Caco-2 (cell line): ENCODE measurements around the gene CCT8. TPM values are rescaled to one million over a fixed set of nuclear protein-coding genes. Genes with fewer than 3 reads are reported as not detected.
"Not testable (repeated sequence)": the region's sequence is repeated elsewhere in the genome, so short reads cannot be mapped to it uniquely, and the experiment has no call there.

Source experiments
- BruUV-seq: library from RNA; stranded (reverse); fragments of 400-500 nt; replicated peaks from 2 replicates; lab custom pipeline; 2021; lab: Mats Ljungman, UMichigan
- CTCF ChIA-PET: fragments of 300-600 bp; sonication (Branson Sonifier 250); formaldehyde crosslinking; loops from one replicate; lab custom pipeline; 2022; ENCODE audit warnings: antibody characterized with exemption; lab: Charles Lee
- POLR2A ChIA-PET: fragments of 300-600 bp; sonication (Branson Sonifier 250); formaldehyde crosslinking; loops from one replicate; lab custom pipeline; 2022; ENCODE audit warnings: antibody characterized with exemption; lab: Charles Lee
- DNase-seq, 2 experiments: peaks; one replicate each; pipeline versions ENCODE4 v3.0.0 to v3.0.0-alpha.2; 2020 to 2022
- H3K27me3 ChIP-seq: replicated peaks from 2 replicates; pipeline ENCODE4 v1.6.0; 2011; ENCODE audit warnings: low read length; ENCODE audit not compliant: control insufficient read depth, insufficient read depth
- H3K36me3 ChIP-seq: 2 replicates; pipeline ENCODE4 v1.5.1; 2011; ENCODE audit warnings: low read length; ENCODE audit not compliant: control insufficient read depth, insufficient read depth
- H3K4me1 ChIP-seq: fragments of 250-450 bp; sonication (Bioruptor Pico); 2 replicates; pipeline ENCODE4 v1.5.1; 2020; ENCODE audit warnings: mild to moderate bottlenecking
- H3K4me3 ChIP-seq: 2 replicates; pipeline ENCODE4 v1.5.1; 2011; ENCODE audit warnings: low read depth, mild to moderate bottlenecking, control low read depth, low read length
- H3K9me3 ChIP-seq: fragments of 250-450 bp; sonication (Bioruptor Pico); 2 replicates; pipeline ENCODE4 v1.5.1; 2020; ENCODE audit warnings: mild to moderate bottlenecking, moderate library complexity
- H3K27ac Mint-ChIP-seq: one replicate; pipeline ENCODE4 v1.8.0; 2022; ENCODE audit warnings: mixed read lengths; ENCODE audit not compliant: unreplicated experiment
- H3K27me3 Mint-ChIP-seq: one replicate; pipeline ENCODE4 v1.8.0; 2022; ENCODE audit warnings: mixed read lengths; ENCODE audit not compliant: insufficient read depth, unreplicated experiment
- H3K36me3 Mint-ChIP-seq: one replicate; pipeline ENCODE4 v1.8.0; 2022; ENCODE audit warnings: mild to moderate bottlenecking, mixed read lengths; ENCODE audit not compliant: insufficient read depth, unreplicated experiment
- H3K4me1 Mint-ChIP-seq: one replicate; pipeline ENCODE4 v1.8.0; 2022; ENCODE audit warnings: low read depth, mixed read lengths; ENCODE audit not compliant: unreplicated experiment
- H3K4me3 Mint-ChIP-seq: one replicate; pipeline ENCODE4 v1.8.0; 2022; ENCODE audit warnings: mild to moderate bottlenecking, moderate library complexity, mixed read lengths; ENCODE audit not compliant: unreplicated experiment
- H3K9me3 Mint-ChIP-seq: one replicate; pipeline ENCODE4 v1.8.0; 2022; ENCODE audit warnings: mixed read lengths; ENCODE audit not compliant: unreplicated experiment
- intact Hi-C: fragments of 100-400 bp; cut with micrococcal nuclease; formaldehyde crosslinking; loops from one replicate; pipeline ENCODE4 v1.10.0; 2022; ENCODE audit not compliant: unreplicated experiment
- total RNA-seq: library from RNA; stranded (reverse); gene quantifications from 2 replicates; pipeline ENCODE4 v1.2.3, GENCODE V29; 2022
- TF ChIP-seq, protein P1 (sequence below), 2 experiments: fragments of 200-600 bp in 1 of 2; IDR thresholded peaks; 1 replicate in 1 of 2; 2 replicates in 1 of 2; pipeline versions ENCODE4 v1.5.1 to v1.8.0; 2011 to 2022; ENCODE audit warnings: antibody characterized with exemption in 1 of 2, control low read depth in 1 of 2, inconsistent platforms in 1 of 2, low read depth in 1 of 2, low read length in 1 of 2, mild to moderate bottlenecking in 1 of 2, moderate library complexity in 1 of 2; ENCODE audit not compliant: insufficient read depth in 1 of 2, severe bottlenecking in 1 of 2, unreplicated experiment in 1 of 2

CCT8 gene
- total RNA-seq, 1 experiment from 2014 or later: 269 TPM

DNA sequence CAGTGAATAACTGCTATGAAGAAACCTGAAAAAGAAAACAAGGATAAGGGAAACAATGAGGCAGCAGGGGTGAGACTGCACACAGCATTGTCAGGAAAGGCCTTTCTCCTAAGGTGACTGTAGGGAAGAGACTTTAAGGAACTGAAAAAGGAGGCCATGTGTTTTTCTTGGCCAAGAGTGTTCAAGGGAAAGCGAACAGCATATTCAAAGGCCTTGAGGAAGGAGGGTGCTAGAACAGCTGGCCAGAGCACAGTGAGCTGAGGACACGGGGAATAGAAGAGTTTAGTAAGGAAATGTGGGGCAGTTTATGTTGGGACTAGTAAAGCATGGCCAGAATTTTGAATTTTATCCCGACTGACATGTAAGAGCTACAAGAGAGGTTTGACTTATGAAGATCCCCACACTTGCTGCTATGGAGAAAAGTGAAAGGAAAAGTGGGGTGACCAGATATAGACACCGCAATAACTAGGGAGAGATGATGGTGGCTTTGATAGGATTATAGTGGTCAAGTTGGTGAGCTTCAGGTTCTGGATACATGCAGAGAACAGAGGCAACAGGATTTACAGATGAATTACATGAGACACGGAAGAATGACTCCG is 55.7 kb downstream of the CCT8 start:
- H3K27me3 ChIP-seq: no peaks in the 10 kb centered on the region
- Mint-ChIP-seq H3K4me3 (peak overlapping the region; percentile 76), H3K27ac (peak overlapping the region; percentile 10), H3K27me3 (no peaks in the 10 kb centered on the region), H3K9me3 (no peaks in the 10 kb centered on the region), H3K36me3 (peaks cover 25% of the 10 kb centered on the region), H3K4me1 (peaks cover 17% of the 10 kb centered on the region)
- H3K36me3 ChIP-seq: no peaks in the 10 kb centered on the region
- intact Hi-C loops: no loop called here
- TF ChIP-seq, protein P1, sequence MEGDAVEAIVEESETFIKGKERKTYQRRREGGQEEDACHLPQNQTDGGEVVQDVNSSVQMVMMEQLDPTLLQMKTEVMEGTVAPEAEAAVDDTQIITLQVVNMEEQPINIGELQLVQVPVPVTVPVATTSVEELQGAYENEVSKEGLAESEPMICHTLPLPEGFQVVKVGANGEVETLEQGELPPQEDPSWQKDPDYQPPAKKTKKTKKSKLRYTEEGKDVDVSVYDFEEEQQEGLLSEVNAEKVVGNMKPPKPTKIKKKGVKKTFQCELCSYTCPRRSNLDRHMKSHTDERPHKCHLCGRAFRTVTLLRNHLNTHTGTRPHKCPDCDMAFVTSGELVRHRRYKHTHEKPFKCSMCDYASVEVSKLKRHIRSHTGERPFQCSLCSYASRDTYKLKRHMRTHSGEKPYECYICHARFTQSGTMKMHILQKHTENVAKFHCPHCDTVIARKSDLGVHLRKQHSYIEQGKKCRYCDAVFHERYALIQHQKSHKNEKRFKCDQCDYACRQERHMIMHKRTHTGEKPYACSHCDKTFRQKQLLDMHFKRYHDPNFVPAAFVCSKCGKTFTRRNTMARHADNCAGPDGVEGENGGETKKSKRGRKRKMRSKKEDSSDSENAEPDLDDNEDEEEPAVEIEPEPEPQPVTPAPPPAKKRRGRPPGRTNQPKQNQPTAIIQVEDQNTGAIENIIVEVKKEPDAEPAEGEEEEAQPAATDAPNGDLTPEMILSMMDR (IDR thresholded peaks at IDR 0.05; ENCODE audit: insufficient read depth in 1 of 2, low read depth in 1 of 2, low read length in 1 of 2, severe bottlenecking in 1 of 2, unreplicated experiment in 1 of 2): no peak
- ChIA-PET CTCF (no interaction called here), POLR2A (interaction anchor here (3.1 kb wide), 1 partner anchor 15 kb away, joined by 41 read pairs; no protein-coding TSS in a partner anchor)
- H3K4me3 ChIP-seq: peak overlapping the region; percentile 89
- no TSS peak for BruUV-seq
- H3K4me1 ChIP-seq: peaks cover 9% of the 10 kb centered on the region
- H3K9me3 ChIP-seq: no peaks in the 10 kb centered on the region
- DNase-seq: no peak

DNA sequence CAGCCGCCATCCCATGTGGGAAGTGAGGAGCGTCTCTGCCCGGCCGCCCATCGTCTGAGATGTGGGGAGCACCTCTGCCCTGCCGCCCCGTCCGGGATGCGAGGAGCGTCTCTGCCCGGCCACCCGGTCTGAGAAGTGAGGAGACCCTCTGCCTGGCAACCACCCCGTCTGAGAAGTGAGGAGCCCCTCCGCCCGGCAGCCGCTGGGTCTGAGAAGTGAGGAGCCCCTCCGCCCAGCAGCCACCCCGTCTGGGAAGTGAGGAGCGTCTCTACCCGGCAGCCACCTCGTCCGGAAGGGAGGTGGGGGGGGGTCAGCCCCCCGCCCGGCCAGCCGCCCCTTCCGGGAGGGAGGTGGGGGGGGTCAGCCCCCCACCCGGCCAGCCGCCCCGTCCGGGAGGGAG is 62.2 kb downstream of the CCT8 start:
- H3K4me1 Mint-ChIP-seq, H3K9me3 ChIP-seq, H3K4me3 ChIP-seq, DNase-seq, H3K4me1 ChIP-seq, H3K4me3 Mint-ChIP-seq, POLR2A ChIA-PET, H3K27me3 Mint-ChIP-seq, H3K27me3 ChIP-seq, H3K27ac Mint-ChIP-seq, intact Hi-C loops, H3K36me3 ChIP-seq, H3K9me3 Mint-ChIP-seq, BruUV-seq, CTCF ChIA-PET: not testable (repeated sequence)
- peaks cover 19% of the 10 kb centered on the region for H3K36me3 Mint-ChIP-seq

DNA sequence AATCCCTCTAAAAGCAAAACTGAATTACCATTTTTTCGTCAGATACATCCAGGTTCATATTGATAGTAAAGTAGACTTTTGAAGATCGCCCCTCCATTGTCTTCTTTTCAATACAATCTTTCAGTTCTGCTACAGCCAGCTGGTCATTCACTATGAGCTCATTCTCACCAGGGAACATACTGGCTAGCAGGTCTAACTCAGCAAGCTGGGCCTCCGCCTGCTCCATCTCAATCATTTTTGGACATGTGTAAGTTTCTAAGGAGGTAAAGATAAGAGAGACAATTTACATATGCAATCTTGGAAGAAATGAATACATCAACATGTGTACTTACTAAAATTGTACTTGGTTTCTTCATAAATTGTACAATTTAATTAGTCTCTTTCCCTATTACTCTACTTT is 65.1 kb downstream of the CCT8 start:
- CTCF ChIA-PET: no interaction called here
- Histone ChIP-seq H3K4me1 (no peaks in the 10 kb centered on the region), H3K9me3 (no peaks in the 10 kb centered on the region), H3K27me3 (no peaks in the 10 kb centered on the region), H3K4me3 (no peak overlapping the region), H3K36me3 (no peaks in the 10 kb centered on the region)
- POLR2A ChIA-PET: no interaction called here
- no peak overlapping the region for H3K27ac Mint-ChIP-seq
- no peak for DNase-seq
- no peaks in the 10 kb centered on the region for H3K9me3 Mint-ChIP-seq
- peaks cover 12% of the 10 kb centered on the region for H3K36me3 Mint-ChIP-seq
- intact Hi-C loops: no loop called here
- H3K4me3 Mint-ChIP-seq: no peak overlapping the region
- no peaks in the 10 kb centered on the region for H3K27me3 Mint-ChIP-seq
- no TSS peak for BruUV-seq
- H3K4me1 Mint-ChIP-seq: no peaks in the 10 kb centered on the region
- TF ChIP-seq, protein P1 (IDR thresholded peaks at IDR 0.05; ENCODE audit: insufficient read depth in 1 of 2, low read depth in 1 of 2, low read length in 1 of 2, severe bottlenecking in 1 of 2, unreplicated experiment in 1 of 2): no peak
